Measurements from ENCODE around the gene TUBA4A.

DNA sequence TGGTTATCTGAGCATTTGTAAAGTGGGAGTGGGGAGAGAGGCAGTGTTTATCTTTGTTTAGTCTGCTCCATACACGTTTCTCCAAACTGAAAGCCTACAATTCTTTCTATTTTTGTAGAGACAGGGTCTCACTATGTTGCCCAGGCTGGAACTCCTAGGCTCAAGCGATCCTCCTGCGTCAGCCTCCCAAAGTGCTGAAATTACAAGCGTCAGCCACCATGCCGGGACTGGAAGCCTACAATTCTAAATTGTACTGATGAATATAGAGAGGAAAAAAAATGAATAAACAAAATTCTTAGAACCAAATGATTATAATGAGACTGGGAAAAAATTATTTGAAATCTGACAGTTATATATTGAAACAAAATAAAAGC, 48.6 kb downstream of the TUBA4A start:
- TF ChIP-seq FOS (IDR thresholded peaks at IDR 0.05; ENCODE audit: extremely low read depth, insufficient read length) (no peak), MYNN (IDR thresholded peaks at IDR 0.05) (no peak), MYNN (CRISPR knock-in tag; IDR thresholded peaks at IDR 0.05) (no peak), EZH2 (IDR thresholded peaks at IDR 0.05; ENCODE audit: borderline replicate concordance, low read depth, low read length) (no peak), MAX (CRISPR knock-in tag; IDR thresholded peaks at IDR 0.05) (no peak), CTCF (IDR thresholded peaks at IDR 0.05 in 2 of 3, conservative IDR thresholded peaks at IDR 0.05 in 1 of 3; ENCODE audit: insufficient read depth in 2 of 3, low read depth in 1 of 3, low read length in 3 of 3) (no peak), CREM (IDR thresholded peaks at IDR 0.05; ENCODE audit: low read depth) (no peak), CCNT2 (IDR thresholded peaks at IDR 0.05; ENCODE audit: borderline replicate concordance, extremely low read depth, insufficient read length, low read depth, low read length) (no peak), ZNF561 (CRISPR knock-in tag; conservative IDR thresholded peaks at IDR 0.05) (no peak), NR2C1 (IDR thresholded peaks at IDR 0.05) (no peak), NR2C1 (tag; IDR thresholded peaks at IDR 0.05) (no peak), POLR2AphosphoS5 (IDR thresholded peaks at IDR 0.05; ENCODE audit: control insufficient read depth, insufficient read depth, low read depth, low read length) (no peak)
